ENCODE measurements around the gene NRCAM.

DNA sequence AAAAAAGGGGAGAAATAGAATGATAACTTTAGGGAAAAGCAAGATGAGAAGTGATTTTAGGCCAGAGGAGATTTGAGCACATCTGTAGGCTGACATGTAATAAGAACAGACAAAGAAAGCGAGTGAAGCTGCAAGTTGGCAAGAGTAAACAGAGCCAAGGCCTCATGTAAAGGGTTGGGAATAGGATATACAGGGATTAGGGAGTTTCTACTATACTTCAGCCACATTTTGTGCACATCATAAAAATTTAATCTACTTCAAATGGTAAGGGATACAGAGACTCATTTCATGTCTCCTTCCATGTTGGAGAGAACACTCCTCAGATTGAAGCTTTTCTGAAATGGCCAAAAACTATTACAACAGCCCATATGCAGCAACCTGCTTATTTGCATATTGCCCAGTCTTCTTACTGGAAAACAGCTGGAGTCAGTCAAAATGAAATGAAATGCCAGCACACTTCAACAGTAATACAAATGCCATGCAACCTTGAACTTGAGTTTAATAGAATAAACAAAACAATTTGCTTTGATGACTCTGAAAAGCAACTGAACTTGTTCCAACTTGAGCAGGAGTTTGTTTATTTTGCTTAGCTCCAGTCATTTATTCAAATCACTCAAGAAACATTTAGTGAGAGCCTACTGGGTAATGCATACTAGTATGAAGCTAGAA is 49.9 kb downstream of the NRCAM start:
- TF ChIP-seq CTBP1 (IDR thresholded peaks at IDR 0.05; ENCODE audit: borderline replicate concordance) (no peak), ELF4 (IDR thresholded peaks at IDR 0.05) (no peak), TARDBP (IDR thresholded peaks at IDR 0.05) (no peak), BHLHE40 (IDR thresholded peaks at IDR 0.05; ENCODE audit: borderline replicate concordance) (no peak), FOXK2 (IDR thresholded peaks at IDR 0.05) (no peak), SP1 (IDR thresholded peaks at IDR 0.05) (no peak), SUZ12 (IDR thresholded peaks at IDR 0.05) (no peak)
- TF ChIP-seq, protein P1, sequence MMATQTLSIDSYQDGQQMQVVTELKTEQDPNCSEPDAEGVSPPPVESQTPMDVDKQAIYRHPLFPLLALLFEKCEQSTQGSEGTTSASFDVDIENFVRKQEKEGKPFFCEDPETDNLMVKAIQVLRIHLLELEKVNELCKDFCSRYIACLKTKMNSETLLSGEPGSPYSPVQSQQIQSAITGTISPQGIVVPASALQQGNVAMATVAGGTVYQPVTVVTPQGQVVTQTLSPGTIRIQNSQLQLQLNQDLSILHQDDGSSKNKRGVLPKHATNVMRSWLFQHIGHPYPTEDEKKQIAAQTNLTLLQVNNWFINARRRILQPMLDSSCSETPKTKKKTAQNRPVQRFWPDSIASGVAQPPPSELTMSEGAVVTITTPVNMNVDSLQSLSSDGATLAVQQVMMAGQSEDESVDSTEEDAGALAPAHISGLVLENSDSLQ (IDR thresholded peaks at IDR 0.05), result no peak
